ENCODE results near the gene PRKCZ.

PRKCZ gene

DNA sequence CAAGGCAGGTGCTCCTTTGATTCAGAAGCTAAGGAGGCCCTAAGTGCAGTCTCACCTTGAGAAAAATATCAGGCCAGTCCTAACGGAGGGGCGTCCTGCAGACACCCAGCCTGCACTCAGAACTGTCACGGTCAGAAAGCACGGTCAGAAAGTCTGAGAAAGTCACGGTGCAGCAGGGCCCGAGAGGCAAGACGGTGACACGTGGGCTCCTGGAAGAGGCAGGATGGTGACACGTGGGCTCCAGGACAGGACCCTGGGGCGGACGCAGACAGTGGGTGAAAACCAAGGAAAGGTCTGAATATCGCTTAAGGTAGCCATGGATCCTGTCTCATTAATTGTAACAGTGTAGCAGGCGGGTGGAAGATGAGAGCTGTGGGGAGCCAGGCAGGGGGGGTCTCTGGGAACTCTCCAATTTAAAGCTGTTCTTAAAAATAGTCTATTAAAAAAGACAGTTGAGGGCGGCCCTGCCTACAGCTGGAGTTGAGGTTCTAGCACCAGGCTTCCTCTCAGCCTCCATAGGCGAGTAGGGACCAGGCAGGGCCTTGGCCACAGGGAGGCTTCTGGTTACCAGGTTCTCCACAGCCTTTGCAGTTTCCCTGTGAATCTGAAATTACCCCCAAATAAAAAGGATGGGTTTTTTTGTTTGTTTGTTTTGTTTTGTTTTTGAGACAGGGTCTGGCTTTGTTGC is 79.2 kb downstream of the PRKCZ start:
- TF ChIP-seq CTCF (IDR thresholded peaks at IDR 0.05; ENCODE audit: low read depth, low read length, missing control alignments), result no peak
- H3K4me3 ChIP-seq (replicated peaks; ENCODE audit: low read depth, low read length), result no peak overlapping the region
- no peak for DNase-seq (ENCODE audit: extremely low read depth, low read depth)

GRCh38 chr1:2130156-2130555 is 79.9 kb downstream of the PRKCZ start:
- DNase-seq (ENCODE audit: extremely low read depth, low read depth), result no peak
- no peak for TF ChIP-seq CTCF (IDR thresholded peaks at IDR 0.05; ENCODE audit: low read depth, low read length, missing control alignments)
- H3K4me3 ChIP-seq (replicated peaks; ENCODE audit: low read depth, low read length), result no peak overlapping the region

DNA sequence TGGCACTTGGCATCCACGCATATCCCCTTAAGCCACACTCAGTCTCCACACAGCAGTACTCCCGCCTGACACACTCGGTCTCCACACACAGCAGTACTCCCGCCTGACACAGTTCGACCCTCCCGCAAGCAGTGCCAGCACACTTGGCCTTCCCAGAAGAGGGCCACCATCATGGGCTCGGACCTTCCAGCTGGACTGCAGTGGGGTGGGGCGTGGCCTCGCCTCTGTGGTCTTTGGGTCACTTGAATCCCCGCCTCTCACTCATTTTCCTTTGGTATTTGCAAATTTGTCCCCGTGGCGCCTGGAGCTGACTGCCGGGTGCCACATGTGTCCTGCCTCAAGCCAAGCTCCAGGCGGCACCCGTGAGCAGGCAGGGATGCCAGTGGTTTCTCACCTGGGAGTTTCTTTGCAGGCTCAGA is 80.7 kb downstream of the PRKCZ start:
- DNase-seq (ENCODE audit: extremely low read depth, low read depth), result no peak
- no peak overlapping the region for H3K4me3 ChIP-seq (replicated peaks; ENCODE audit: low read depth, low read length)
- TF ChIP-seq CTCF (IDR thresholded peaks at IDR 0.05; ENCODE audit: low read depth, low read length, missing control alignments), result no peak

GRCh38 chr1:2132222-2133038 is 82.2 kb downstream of the PRKCZ start:
- DNase-seq (ENCODE audit: extremely low read depth, low read depth), result no peak
- peak overlapping the region; percentile 36 for H3K4me3 ChIP-seq (replicated peaks; ENCODE audit: low read depth, low read length)
- TF ChIP-seq CTCF (IDR thresholded peaks at IDR 0.05; ENCODE audit: low read depth, low read length, missing control alignments), result peak; percentile 52

DNA sequence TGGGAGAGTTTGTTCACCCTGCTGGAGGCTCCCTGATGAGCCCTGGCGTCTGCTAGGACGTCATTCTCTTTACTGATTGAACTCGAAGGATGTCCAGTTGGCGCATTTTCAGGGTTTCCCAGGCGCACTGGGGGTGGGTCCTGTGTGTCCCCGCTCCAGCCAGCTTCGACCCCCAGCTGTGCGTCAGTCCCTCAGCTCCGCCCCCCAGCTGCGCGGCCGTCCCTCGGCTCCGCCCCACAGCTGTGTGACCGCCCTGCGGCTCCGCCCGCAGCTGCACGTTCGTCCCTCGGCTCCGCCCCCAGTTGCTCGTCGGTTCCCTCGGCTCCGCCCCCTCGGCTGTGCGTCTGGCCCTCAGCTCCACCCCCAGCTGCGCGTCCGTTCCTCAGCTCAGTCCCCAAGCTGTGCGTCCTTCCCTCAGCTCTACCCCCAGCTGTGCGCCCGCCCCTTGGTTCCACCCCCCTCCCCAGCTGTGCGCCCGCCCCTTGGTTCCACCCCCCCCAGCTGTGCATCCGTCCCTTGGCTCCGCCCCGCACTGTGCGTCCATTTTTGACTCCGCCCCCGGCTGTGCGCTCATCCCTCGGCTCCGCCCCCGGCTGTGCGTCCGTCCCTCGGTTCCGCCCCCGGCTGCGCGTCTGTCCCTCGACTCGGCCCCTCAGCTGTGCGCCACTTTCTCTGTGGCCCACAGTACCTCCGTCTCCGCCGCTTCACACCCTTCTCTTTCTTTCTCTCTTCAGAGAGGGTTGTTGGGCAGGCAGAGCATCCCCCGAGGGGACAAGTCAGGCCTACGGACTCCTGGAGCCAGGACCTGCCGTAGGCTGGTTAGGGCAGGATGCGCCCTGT is 83.0 kb downstream of the PRKCZ start:
- TF ChIP-seq CTCF (IDR thresholded peaks at IDR 0.05; ENCODE audit: low read depth, low read length, missing control alignments), result no peak
- DNase-seq (ENCODE audit: extremely low read depth, low read depth), result peak; percentile 97
- peak overlapping the region; percentile 36 for H3K4me3 ChIP-seq (replicated peaks; ENCODE audit: low read depth, low read length)

GRCh38 chr1:2133879-2134215 is 83.6 kb downstream of the PRKCZ start:
- peak overlapping the region; percentile 36 for H3K4me3 ChIP-seq (replicated peaks; ENCODE audit: low read depth, low read length)
- no peak for TF ChIP-seq CTCF (IDR thresholded peaks at IDR 0.05; ENCODE audit: low read depth, low read length, missing control alignments)
- DNase-seq (ENCODE audit: extremely low read depth, low read depth), result no peak
